Transverse colon (tissue), 4 donors: ENCODE data around the gene PLEKHO2. TPM values are rescaled to one million over a fixed set of nuclear protein-coding genes. Genes with fewer than 3 reads are reported as not detected.

Experiments used
- DNase-seq: peaks from one replicate; pipeline ENCODE4 v3.0.0-alpha.2; 2019
- H3K27ac ChIP-seq, 4 donors: fragments of 200-600 bp; sonication (generic); 2 replicates each; pipeline ENCODE4 v1.5.1; 2016 to 2018; ENCODE audit warnings: inconsistent platforms in 4 of 4
- H3K27me3 ChIP-seq: fragments of 200-600 bp; sonication (generic); 2 replicates; pipeline ENCODE4 v1.5.1; 2017; ENCODE audit warnings: inconsistent platforms
- H3K36me3 ChIP-seq, 4 donors: fragments of 200-600 bp; sonication (generic); 2 replicates each; pipeline ENCODE4 v1.5.1; 2017 to 2019; ENCODE audit warnings: inconsistent platforms in 4 of 4
- H3K4me1 ChIP-seq, 4 donors: fragments of 200-600 bp; sonication (generic); 2 replicates each; pipeline ENCODE4 v1.5.1; 2017 to 2020; ENCODE audit warnings: inconsistent platforms in 4 of 4
- H3K4me3 ChIP-seq, 4 donors: fragments of 200-600 bp; sonication (generic); 1 replicate in 1 of 4; 2 replicates in 3 of 4; pipeline versions ENCODE4 v1.5.1 to v1.6.1; 2017 to 2019; ENCODE audit warnings: inconsistent platforms in 4 of 4
- H3K9me3 ChIP-seq, 2 donors: fragments of 200-600 bp; sonication (generic); 2 replicates each; pipeline ENCODE4 v1.5.1; 2017 to 2019; ENCODE audit warnings: inconsistent platforms in 2 of 2
- EP300 ChIP-seq: sonication (generic); formaldehyde crosslinking; IDR thresholded peaks from one replicate; pipeline ENCODE4 v1.6.1; 2017; ENCODE audit warnings: antibody characterized with exemption, low read depth
- POLR2A ChIP-seq: fragments of 450-650 bp; IDR thresholded peaks from one replicate; pipeline ENCODE4 v1.6.1; 2016; ENCODE audit warnings: antibody characterized with exemption, mild to moderate bottlenecking, moderate library complexity
- POLR2AphosphoS5 ChIP-seq, 3 donors: sonication (generic); formaldehyde crosslinking; IDR thresholded peaks; one replicate each; pipeline ENCODE4 v1.6.1; 2016; ENCODE audit warnings: antibody characterized with exemption in 3 of 3
- WGBS, 2 donors: methylation state at CpG; one replicate each; pipeline ENCODE4 v1.1.5; 2018; ENCODE audit warnings: low coverage in 1 of 2; 5-methylcytosine and 5-hydroxymethylcytosine counted together
- in situ Hi-C, 4 donors: fragments of 200-750 bp; cut with MboI; loops; one replicate each; pipeline versions ENCODE4 v1.15.0 to v1.15.1; 2017; ENCODE audit warnings: low sequenced_read_pairs in 3 of 4, low pct_ligation_motif_present in 1 of 4, low pct_unique_long_range_greater_than_20kb in 1 of 4
- intact Hi-C: fragments of 100-400 bp; cut with DNase I; formaldehyde crosslinking; loops from one replicate; pipeline ENCODE4 v1.15.1; 2023; ENCODE audit warnings: low total_unique reads
- total RNA-seq, 4 donors: library from RNA; depleted of rRNA; stranded (reverse); fragments of >200 nt; gene quantifications; one replicate each; pipeline ENCODE4 v1.1.0, GENCODE V29; 2016
- TF ChIP-seq, protein P1 (sequence below), 5 experiments: fragments of 200-600 bp in 3 of 5; fragments of 450-650 bp in 2 of 5; sonication (generic) in 3 of 5; IDR thresholded peaks; 1 replicate in 2 of 5; 2 replicates in 3 of 5; pipeline ENCODE4 v1.5.1; 2016 to 2017; ENCODE audit warnings: antibody characterized with exemption in 5 of 5, inconsistent platforms in 3 of 5, mild to moderate bottlenecking in 2 of 5, moderate library complexity in 1 of 5

The PLEKHO2 gene
- total RNA-seq, 4 donors from 2014 or later = 4.6 to 12.3 (median 9.8) TPM

DNA sequence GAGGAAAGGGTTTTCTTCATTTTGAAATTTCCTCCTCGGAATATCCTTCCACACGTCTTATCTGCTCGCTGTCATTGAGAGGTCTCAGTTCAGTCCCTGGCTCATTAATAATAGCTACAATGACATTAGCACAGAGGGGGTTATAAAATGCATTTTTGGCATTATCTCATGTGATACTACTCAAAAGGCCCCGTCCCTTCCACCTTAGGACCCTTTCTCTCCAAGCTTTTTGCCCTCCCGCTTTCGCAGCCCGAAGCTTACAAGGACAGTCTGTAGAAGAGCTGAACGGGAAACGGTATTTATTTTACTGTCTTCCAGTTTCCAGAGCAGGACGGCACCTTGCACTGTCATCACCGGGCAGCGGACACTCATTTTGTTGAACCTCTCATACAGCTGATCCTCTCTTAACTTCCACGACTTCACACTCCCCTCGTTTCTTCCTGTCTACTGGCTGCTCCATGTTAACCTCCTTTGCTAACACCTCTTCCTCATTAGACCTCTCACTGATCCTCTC, 5.6 kb upstream of the PLEKHO2 start:
- H3K4me3 ChIP-seq = no peak overlapping the region
- in situ Hi-C loops (loop anchor here in 1 of 4 donors (10.0 kb wide), 1 partner anchor 69 kb away; no protein-coding TSS in a partner anchor), intact Hi-C loops (no loop called here)
- no peaks in the 10 kb centered on the region for H3K36me3 ChIP-seq
- DNase-seq = no peak
- no peaks in the 10 kb centered on the region for H3K9me3 ChIP-seq
- peaks cover 12 to 18% (median 14%) of the 10 kb centered on the region in 4 donors for H3K4me1 ChIP-seq
- TF ChIP-seq EP300 = no peak
- TF ChIP-seq POLR2AphosphoS5 (IDR thresholded peaks at IDR 0.05) = no peak
- TF ChIP-seq POLR2A = no peak
- TF ChIP-seq, protein P1, sequence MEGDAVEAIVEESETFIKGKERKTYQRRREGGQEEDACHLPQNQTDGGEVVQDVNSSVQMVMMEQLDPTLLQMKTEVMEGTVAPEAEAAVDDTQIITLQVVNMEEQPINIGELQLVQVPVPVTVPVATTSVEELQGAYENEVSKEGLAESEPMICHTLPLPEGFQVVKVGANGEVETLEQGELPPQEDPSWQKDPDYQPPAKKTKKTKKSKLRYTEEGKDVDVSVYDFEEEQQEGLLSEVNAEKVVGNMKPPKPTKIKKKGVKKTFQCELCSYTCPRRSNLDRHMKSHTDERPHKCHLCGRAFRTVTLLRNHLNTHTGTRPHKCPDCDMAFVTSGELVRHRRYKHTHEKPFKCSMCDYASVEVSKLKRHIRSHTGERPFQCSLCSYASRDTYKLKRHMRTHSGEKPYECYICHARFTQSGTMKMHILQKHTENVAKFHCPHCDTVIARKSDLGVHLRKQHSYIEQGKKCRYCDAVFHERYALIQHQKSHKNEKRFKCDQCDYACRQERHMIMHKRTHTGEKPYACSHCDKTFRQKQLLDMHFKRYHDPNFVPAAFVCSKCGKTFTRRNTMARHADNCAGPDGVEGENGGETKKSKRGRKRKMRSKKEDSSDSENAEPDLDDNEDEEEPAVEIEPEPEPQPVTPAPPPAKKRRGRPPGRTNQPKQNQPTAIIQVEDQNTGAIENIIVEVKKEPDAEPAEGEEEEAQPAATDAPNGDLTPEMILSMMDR (IDR thresholded peaks at IDR 0.05) = no peak
- peak overlapping the region; percentile 56 to 87 (median 71) for H3K27ac ChIP-seq
- peaks cover 3% of the 10 kb centered on the region for H3K27me3 ChIP-seq
- WGBS, 2 donors = 18 to 33% methylated on average over 10 to 14 of the region's 14 CpGs

DNA sequence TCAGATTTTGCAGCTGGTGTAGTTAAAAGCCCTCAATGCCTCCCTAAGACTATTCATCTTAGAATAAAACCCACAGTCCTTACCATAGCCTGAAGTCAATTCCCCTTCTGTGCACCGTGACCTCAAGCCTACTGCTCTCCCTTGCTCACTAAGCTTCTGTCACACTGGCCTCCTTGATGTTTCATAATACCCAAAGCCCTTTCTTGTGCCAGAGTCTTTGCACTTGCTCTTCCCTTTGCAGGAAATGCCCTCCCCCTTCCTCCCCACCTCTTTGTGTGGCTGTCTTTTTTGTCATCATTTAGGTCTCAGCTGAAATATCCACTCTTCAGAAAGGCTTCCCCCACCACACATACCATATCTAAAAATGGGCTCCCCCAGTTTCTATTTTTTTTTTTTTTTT, 4.2 kb upstream of the PLEKHO2 start:
- TF ChIP-seq POLR2A (no peak), POLR2AphosphoS5 (IDR thresholded peaks at IDR 0.05) (no peak)
- TF ChIP-seq, protein P1 (IDR thresholded peaks at IDR 0.05) = no peak
- peaks cover 3% of the 10 kb centered on the region for H3K27me3 ChIP-seq
- H3K36me3 ChIP-seq = no peaks in the 10 kb centered on the region
- H3K4me3 ChIP-seq = no peak overlapping the region
- WGBS, 2 donors = 60 to 83% methylated on average over 1 of the region's 1 CpG
- DNase-seq = no peak
- in situ Hi-C loops (loop anchor here in 1 of 4 donors (10.0 kb wide), 1 partner anchor 67 kb away; no protein-coding TSS in a partner anchor), intact Hi-C loops (no loop called here)
- no peaks in the 10 kb centered on the region for H3K9me3 ChIP-seq
- peak overlapping the region in 1 of 4 donors; percentile 35 for H3K27ac ChIP-seq
- H3K4me1 ChIP-seq = peaks cover 13 to 21% (median 14%) of the 10 kb centered on the region in 4 donors

DNA sequence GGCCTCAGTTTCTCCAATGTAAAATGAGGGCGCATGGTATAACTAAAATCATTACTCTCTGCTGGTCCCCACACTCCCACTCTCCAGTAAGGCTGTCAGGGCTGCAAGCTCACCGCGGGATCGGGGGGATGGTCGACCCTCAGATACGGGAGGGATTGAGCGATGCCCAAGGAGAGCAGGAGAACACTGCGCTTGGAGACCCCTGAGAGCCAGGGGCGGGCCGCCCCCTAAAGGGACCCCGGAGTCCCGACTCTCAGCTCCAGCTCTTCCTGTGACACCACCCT, 713 bp upstream of the PLEKHO2 start:
- peak overlapping the region; percentile 89 to 96 (median 94) for H3K27ac ChIP-seq
- WGBS, 2 donors = 4% methylated on average over 12 of the region's 12 CpGs; no CpG with 5 or more reads in 1 of the 2 donors
- in situ Hi-C loops (loop anchor here in 1 of 4 donors (10.0 kb wide), 1 partner anchor 54 kb away; no protein-coding TSS in a partner anchor), intact Hi-C loops (loop anchor here (5.0 kb wide), 1 partner anchor 66 kb away; no protein-coding TSS in a partner anchor)
- TF ChIP-seq, protein P1 (IDR thresholded peaks at IDR 0.05) = no peak
- H3K4me3 ChIP-seq = peak overlapping the region; percentile 66 to 91 (median 77)
- DNase-seq = no peak
- peaks cover 3% of the 10 kb centered on the region for H3K27me3 ChIP-seq
- peaks cover 16 to 48% (median 28%) of the 10 kb centered on the region in 4 donors for H3K4me1 ChIP-seq
- H3K36me3 ChIP-seq = no peaks in the 10 kb centered on the region
- H3K9me3 ChIP-seq = no peaks in the 10 kb centered on the region

DNA sequence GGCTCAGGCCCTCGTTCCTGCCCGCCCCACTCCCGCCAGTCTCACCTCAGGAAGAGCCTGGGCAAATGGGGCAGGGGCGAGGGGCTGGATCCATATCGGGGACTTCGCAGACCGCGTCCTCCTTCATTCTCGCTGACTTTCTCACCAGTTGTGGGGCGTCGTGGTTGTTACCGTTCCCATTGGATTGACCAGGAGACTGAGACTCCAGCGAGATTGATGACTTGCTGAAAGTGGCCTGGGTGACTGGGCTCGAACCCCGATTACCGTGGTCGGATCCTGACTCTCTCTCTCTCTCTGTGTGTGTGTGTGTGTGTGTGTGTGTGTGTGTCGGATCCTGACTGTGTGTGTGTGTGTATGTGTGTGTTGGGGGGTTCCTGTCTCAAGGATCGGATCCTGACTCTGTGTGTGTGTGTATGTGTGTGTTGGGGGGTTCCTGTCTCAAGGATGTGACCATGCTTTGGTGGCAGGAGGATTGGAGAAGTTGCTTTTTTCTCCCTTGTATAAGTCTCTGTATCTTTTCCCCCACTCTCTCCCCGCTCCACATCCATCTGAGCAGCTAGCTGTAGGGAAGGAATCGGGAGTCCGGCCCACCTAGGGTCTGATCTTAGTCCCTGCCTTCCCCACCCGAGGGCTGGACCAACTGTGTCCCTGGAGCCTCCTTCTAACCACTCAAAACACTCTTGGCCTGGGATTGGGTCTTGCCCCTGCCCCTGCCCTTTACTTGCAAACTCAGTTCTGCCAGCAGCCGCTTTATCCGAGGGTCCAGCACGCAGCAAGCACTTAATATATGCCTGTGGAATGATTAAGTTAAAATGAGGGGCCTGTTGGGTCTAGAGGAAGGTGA, 603 bp downstream of the PLEKHO2 start:
- intact Hi-C loops = loop anchor here (5.0 kb wide), 1 partner anchor 65 kb away; no protein-coding TSS in a partner anchor
- Histone ChIP-seq H3K4me1 (peaks cover 12 to 54% (median 33%) of the 10 kb centered on the region in 4 donors), H3K4me3 (peak overlapping the region; percentile 69 to 100 (median 88)), H3K36me3 (no peaks in the 10 kb centered on the region), H3K27me3 (peaks cover 3% of the 10 kb centered on the region), H3K27ac (peak overlapping the region; percentile 89 to 96 (median 94)), H3K9me3 (no peaks in the 10 kb centered on the region)
- DNase-seq = no peak
- TF ChIP-seq EP300 (no peak), POLR2A (no peak), POLR2AphosphoS5 (IDR thresholded peaks at IDR 0.05) (no peak)
- TF ChIP-seq, protein P1 (IDR thresholded peaks at IDR 0.05) = no peak
- in situ Hi-C loops = loop anchor here in 1 of 4 donors (10.0 kb wide), 1 partner anchor 52 kb away; no protein-coding TSS in a partner anchor
- 13 to 15% methylated on average over 9 to 23 of the region's 26 CpGs for WGBS, 2 donors
